Fibroblast of lung (primary cell): ENCODE results near the gene REG1A. TPM values are rescaled to one million over a fixed set of nuclear protein-coding genes. Genes with fewer than 3 reads are reported as not detected.

Experiments used
- DNase-seq, 2 donors: peaks; one replicate each; pipeline versions ENCODE4 v3.0.0 to v3.0.0-alpha.2; 2010; ENCODE audit warnings: low read depth in 2 of 2
- H2AFZ ChIP-seq: 2 replicates; pipeline ENCODE4 v1.5.1; 2012; ENCODE audit warnings: low read length, control low read depth, inconsistent platforms
- H3K27ac ChIP-seq: 2 replicates; pipeline ENCODE4 v1.5.1; 2011; ENCODE audit warnings: low read length, control low read depth; ENCODE audit not compliant: insufficient read depth
- H3K27me3 ChIP-seq: 2 replicates; pipeline ENCODE4 v1.5.1; 2011; ENCODE audit warnings: mild to moderate bottlenecking, low read length; ENCODE audit not compliant: control insufficient read depth, insufficient read depth
- H3K36me3 ChIP-seq: 2 replicates; pipeline ENCODE4 v1.5.1; 2011; ENCODE audit warnings: low read length; ENCODE audit not compliant: control insufficient read depth, insufficient read depth
- H3K4me1 ChIP-seq: 2 replicates; pipeline ENCODE4 v1.5.1; 2011; ENCODE audit warnings: low read length; ENCODE audit not compliant: control insufficient read depth, insufficient read depth; ENCODE audit errors: extremely low read depth
- H3K4me2 ChIP-seq: 2 replicates; pipeline ENCODE4 v1.5.1; 2011; ENCODE audit warnings: low read length, control low read depth; ENCODE audit not compliant: insufficient read depth; ENCODE audit errors: extremely low read depth
- H3K4me3 ChIP-seq, 4 experiments: fragments of 200-600 bp in 1 of 4; sonication (generic) in 1 of 4; replicated peaks in 1 of 4; 2 replicates each; pipeline ENCODE4 v1.5.1; 2011 to 2016; ENCODE audit warnings: low read length in 4 of 4, low read depth in 3 of 4, mild to moderate bottlenecking in 3 of 4, control low read depth in 2 of 4, inconsistent platforms in 1 of 4, mixed read lengths in 1 of 4; ENCODE audit not compliant: insufficient read depth in 1 of 4; ENCODE audit errors: control extremely low read depth in 1 of 4
- H3K79me2 ChIP-seq: 2 replicates; pipeline ENCODE4 v1.5.1; 2012; ENCODE audit warnings: mild to moderate bottlenecking, low read length, inconsistent platforms; ENCODE audit not compliant: control insufficient read depth, insufficient read depth
- H3K9ac ChIP-seq: 2 replicates; pipeline ENCODE4 v1.5.1; 2011; ENCODE audit warnings: mild to moderate bottlenecking, low read length, control low read depth; ENCODE audit not compliant: insufficient read depth
- H3K9me3 ChIP-seq: 2 replicates; pipeline ENCODE4 v1.5.1; 2012; ENCODE audit warnings: low read depth, low read length; ENCODE audit not compliant: control insufficient read depth, insufficient read depth
- H4K20me1 ChIP-seq: 2 replicates; pipeline ENCODE4 v1.5.1; 2011; ENCODE audit warnings: low read length; ENCODE audit not compliant: control insufficient read depth, insufficient read depth; ENCODE audit errors: extremely low read depth
- CTCF ChIP-seq, 2 donors: IDR thresholded peaks in 1 of 2; conservative IDR thresholded peaks in 1 of 2; 1 replicate in 1 of 2; 2 replicates in 1 of 2; pipeline ENCODE4 v1.5.1; 2011 to 2012; ENCODE audit warnings: low read length in 2 of 2, control low read depth in 1 of 2, inconsistent platforms in 1 of 2, low read depth in 1 of 2, mild to moderate bottlenecking in 1 of 2
- EZH2 ChIP-seq: IDR thresholded peaks from 2 replicates; pipeline ENCODE4 v1.5.1; 2012; ENCODE audit warnings: low read length, control low read depth, mild to moderate bottlenecking; ENCODE audit errors: missing control alignments
- polyA plus RNA-seq, 2 donors: library from polyadenylated mRNA; depleted of rRNA in 1 of 2; stranded (reverse) in 1 of 2; unstranded in 1 of 2; fragments of >200 nt; gene quantifications; 2 replicates each; pipeline ENCODE4 v1.2.1, GENCODE V29; 2011 to 2012; ENCODE audit warnings: missing spikeins in 1 of 2
- total RNA-seq: library from RNA; depleted of rRNA; stranded (reverse); fragments of >200 nt; gene quantifications from 2 replicates; pipeline ENCODE4 v1.2.1, GENCODE V29; 2014

Gene REG1A
- total and polyA plus RNA-seq, 2 donors (not counting 1 experiment from before 2014, with no cell fraction given), result not detected

- no peak overlapping the region for H2AFZ ChIP-seq
- H3K27me3 ChIP-seq, result no peaks in the 10 kb centered on the region
- no peaks in the 10 kb centered on the region for H3K36me3 ChIP-seq
- H3K4me2 ChIP-seq, result no peak overlapping the region
- no peaks in the 10 kb centered on the region for H3K9me3 ChIP-seq
- H3K4me1 ChIP-seq, result no peaks in the 10 kb centered on the region
- no peaks in the 10 kb centered on the region for H4K20me1 ChIP-seq
- no peaks in the 10 kb centered on the region for H3K79me2 ChIP-seq
- H3K9ac ChIP-seq, result no peak overlapping the region
- no peak for DNase-seq
- H3K27ac ChIP-seq, result no peak overlapping the region
- TF ChIP-seq EZH2 (no peak), CTCF (conservative IDR thresholded peaks at IDR 0.05 in 1 of 2, IDR thresholded peaks at IDR 0.05 in 1 of 2; ENCODE audit: low read depth in 1 of 2, low read length in 2 of 2) (no peak)
- H3K4me3 ChIP-seq, result no peak overlapping the region
Measured at GRCh38 chr2:79101024-79101423, 19.3 kb upstream of the REG1A start.

- Histone ChIP-seq H4K20me1 (no peaks in the 10 kb centered on the region), H3K4me2 (no peak overlapping the region), H3K9me3 (no peaks in the 10 kb centered on the region), H3K36me3 (no peaks in the 10 kb centered on the region), H3K27ac (no peak overlapping the region), H2AFZ (no peak overlapping the region), H3K27me3 (no peaks in the 10 kb centered on the region), H3K4me1 (no peaks in the 10 kb centered on the region), H3K79me2 (no peaks in the 10 kb centered on the region), H3K9ac (no peak overlapping the region), H3K4me3 (no peak overlapping the region)
- DNase-seq, result no peak
- TF ChIP-seq CTCF (conservative IDR thresholded peaks at IDR 0.05 in 1 of 2, IDR thresholded peaks at IDR 0.05 in 1 of 2; ENCODE audit: low read depth in 1 of 2, low read length in 2 of 2), result no peak
- no peak for TF ChIP-seq EZH2
Measured at GRCh38 chr2:79103214-79103613, 17.1 kb upstream of the REG1A start.

- Histone ChIP-seq H3K27me3 (no peaks in the 10 kb centered on the region), H3K4me2 (no peak overlapping the region), H3K27ac (no peak overlapping the region), H3K36me3 (no peaks in the 10 kb centered on the region), H4K20me1 (no peaks in the 10 kb centered on the region), H3K4me3 (no peak overlapping the region), H3K79me2 (no peaks in the 10 kb centered on the region), H3K4me1 (no peaks in the 10 kb centered on the region), H2AFZ (no peak overlapping the region), H3K9me3 (no peaks in the 10 kb centered on the region), H3K9ac (no peak overlapping the region)
- TF ChIP-seq CTCF (conservative IDR thresholded peaks at IDR 0.05 in 1 of 2, IDR thresholded peaks at IDR 0.05 in 1 of 2; ENCODE audit: low read depth in 1 of 2, low read length in 2 of 2), result no peak
- TF ChIP-seq EZH2, result no peak
- DNase-seq, result no peak
Measured at GRCh38 chr2:79105259-79105658, 15.0 kb upstream of the REG1A start.
